HPDE6-E6E7 (cell line): Measurements from ENCODE around the gene RPS17.
"Not testable (repeated sequence)": the region's sequence is repeated elsewhere in the genome, so short reads cannot be mapped to it uniquely, and the experiment has no call there.

Experiments
- DNase-seq: peaks from one replicate; pipeline ENCODE4 v3.0.0; 2011; ENCODE audit warnings: missing footprints; ENCODE audit errors: extremely low spot score

The RPS17 gene

GRCh38 chr15:82548700-82549099 lies 8.4 kb upstream of the RPS17 start:
- no peak for DNase-seq

- DNase-seq, result no peak
Observed at GRCh38 chr15:82545478-82545877, 5.2 kb upstream of the RPS17 start.

- no peak for DNase-seq
Observed at GRCh38 chr15:82545002-82545401, 4.7 kb upstream of the RPS17 start.

GRCh38 chr15:82544431-82544830 lies 4.2 kb upstream of the RPS17 start:
- no peak for DNase-seq

GRCh38 chr15:82543160-82543559 lies 2.9 kb upstream of the RPS17 start:
- no peak for DNase-seq

GRCh38 chr15:82540984-82541431 lies 751 bp upstream of the RPS17 start:
- peak; percentile 33 for DNase-seq

- DNase-seq, result no peak
Observed at GRCh38 chr15:82539691-82540054, 584 bp downstream of the RPS17 start.

GRCh38 chr15:82538961-82539690 lies 1.1 kb downstream of the RPS17 start:
- DNase-seq, result no peak

GRCh38 chr15:82537351-82537908 lies 2.8 kb downstream of the RPS17 start:
- no peak for DNase-seq

- DNase-seq, result no peak
Observed at GRCh38 chr15:82536409-82537350, 3.6 kb downstream of the RPS17 start.

- no peak for DNase-seq
Observed at GRCh38 chr15:82535566-82536408, 4.5 kb downstream of the RPS17 start.

- DNase-seq, result not testable (repeated sequence)
Observed at GRCh38 chr15:82535151-82535550, 5.1 kb downstream of the RPS17 start.

- DNase-seq, result not testable (repeated sequence)
Observed at GRCh38 chr15:82534457-82534861, 5.8 kb downstream of the RPS17 start.

- no peak for DNase-seq
Observed at GRCh38 chr15:82533801-82534200, 6.5 kb downstream of the RPS17 start.

GRCh38 chr15:82532991-82533481 lies 7.2 kb downstream of the RPS17 start:
- DNase-seq, result no peak

- no peak for DNase-seq
Observed at GRCh38 chr15:82532383-82532990, 7.8 kb downstream of the RPS17 start.

- DNase-seq, result no peak
Observed at GRCh38 chr15:82531496-82532382, 8.5 kb downstream of the RPS17 start.

- peak; percentile 45 for DNase-seq
Observed at GRCh38 chr15:82530606-82531379, 9.5 kb downstream of the RPS17 start.

GRCh38 chr15:82530006-82530405 lies 10.3 kb downstream of the RPS17 start:
- no peak for DNase-seq
